ENCODE data around the gene TFR2.

The TFR2 gene

DNA sequence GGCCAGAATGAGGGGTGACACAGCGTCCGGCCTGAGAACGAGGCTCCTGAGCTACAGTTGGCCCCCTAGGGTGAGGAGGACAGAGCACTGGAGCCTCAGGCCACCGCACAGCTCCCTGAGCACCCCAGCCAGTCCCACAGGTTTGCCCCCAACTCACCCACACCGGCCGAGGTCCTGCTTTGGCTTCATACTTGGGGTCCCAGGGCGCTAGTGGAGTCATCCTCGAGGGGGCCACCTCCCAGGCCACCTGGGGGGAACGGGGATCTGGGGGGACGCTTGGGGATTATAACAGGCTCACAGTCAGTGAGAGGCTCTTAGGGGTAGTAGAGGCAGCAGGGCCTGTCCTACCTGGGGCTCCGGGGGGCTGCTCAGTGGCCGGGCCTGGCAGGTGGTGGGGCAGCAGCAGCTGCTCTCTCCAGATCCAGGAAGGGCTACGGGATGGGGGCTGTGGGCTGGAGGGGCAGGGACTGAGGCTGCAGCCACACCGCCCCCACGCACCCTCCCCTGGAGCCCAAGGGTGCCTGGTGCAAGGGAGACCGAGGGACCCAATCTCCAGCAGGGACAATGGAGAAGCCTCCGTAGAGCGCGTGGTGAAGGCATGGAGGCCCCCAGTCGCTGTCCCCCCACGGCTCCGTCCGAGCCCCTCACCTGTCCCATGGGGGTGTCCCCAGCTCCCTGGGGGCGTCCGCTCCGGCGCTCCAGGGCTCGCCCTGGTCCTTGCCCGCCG, 68.2 kb downstream of the TFR2 start:
- DNase-seq (ENCODE audit: low read depth), result no peak

DNA sequence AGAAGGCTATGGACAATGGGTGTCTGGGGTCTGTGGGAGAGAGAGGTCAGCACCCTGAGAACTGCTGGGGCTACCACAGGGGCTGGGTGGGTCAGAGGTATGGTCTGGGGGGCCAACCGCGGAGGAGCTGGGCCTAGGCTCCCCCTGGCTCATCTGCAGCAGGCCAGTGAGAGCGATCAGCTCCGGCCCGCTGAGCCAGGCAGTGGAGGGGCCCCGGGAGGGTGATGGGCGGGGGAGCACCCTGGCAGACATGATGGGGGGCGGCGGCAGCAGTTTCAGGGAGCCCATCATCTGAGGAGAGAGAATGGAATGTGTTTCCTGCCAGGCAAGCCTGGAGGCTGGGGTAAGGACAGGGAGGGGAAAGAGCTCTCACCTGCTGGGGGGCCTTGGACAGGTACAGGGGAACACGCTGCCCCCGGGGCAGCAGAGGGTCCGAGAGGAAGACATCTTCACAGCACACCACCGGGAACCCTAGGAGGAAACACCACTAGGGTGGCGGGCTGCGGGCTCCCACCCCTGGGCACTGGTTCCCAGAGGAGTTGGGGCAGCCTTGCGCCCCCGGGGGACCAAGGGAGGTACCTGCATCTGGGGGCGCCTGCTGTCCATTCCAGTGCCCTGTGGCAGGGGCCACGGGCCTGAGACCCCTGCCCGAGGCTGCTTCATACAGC, 68.9 kb downstream of the TFR2 start:
- no peak for DNase-seq (ENCODE audit: low read depth)

DNA sequence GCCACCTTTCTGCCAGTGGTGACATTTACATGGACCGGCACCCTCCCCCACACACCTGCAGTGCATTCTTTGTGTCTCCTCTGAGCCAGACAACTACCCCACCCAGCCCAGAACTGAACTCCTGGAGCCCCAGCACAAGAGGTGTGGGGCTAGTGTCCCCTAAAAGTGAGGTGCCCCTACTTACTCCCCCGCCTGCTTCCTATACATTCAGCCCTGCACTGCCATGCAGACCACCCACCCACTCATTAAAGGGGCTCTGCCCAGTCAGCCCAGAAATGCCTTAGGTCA, 69.6 kb downstream of the TFR2 start:
- DNase-seq (ENCODE audit: low read depth), result no peak

DNA sequence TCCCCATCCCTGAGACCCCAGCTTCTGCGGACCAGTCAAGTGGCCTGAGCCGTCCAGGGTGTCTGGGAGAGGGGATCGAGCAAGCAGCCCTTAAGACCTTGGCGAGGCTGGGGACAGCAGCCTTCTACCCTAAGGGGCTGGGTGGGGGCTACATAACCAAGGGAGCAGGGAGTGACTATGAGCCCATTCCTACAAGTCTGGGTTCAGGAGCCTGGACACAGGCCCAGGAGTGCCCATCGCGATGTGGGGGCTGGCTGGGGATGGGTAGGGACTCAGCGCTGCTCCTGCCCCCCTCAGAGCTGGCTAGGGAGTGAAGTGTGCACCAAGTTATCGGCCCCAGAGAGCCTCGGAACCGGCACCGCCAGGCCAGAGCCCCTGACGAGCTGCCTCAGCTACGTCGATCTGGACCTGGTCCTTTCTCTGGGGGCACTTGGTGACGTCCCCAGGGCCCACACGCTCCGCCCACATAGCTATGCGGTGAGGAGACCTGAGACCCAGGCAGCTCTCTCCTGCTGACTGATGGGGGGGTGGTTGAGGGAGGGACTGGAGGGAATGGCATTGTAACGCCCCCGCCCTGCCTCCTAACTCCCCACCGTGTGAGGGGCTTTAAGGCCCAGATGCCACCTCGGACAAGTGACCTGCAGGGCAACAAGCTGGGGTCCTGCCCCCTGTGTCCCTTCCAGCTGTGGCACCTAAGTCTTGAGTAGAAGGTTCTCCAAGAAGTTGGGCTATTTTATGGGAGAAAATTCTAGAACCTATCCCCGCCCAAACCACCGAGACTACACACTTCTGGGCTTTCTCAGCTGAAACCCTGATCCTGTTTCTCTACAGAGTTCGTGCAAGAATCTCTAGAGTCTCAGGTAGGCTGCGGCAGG, 70.2 kb downstream of the TFR2 start:
- DNase-seq (ENCODE audit: low read depth), result no peak

Measured in activated T-helper 1 cell treated with Interleukin-2 at 50 U/mL for 16 hours (primary cell).